Neuronal stem cell (in vitro differentiated cells): ENCODE results near the gene GLIS1.

Source experiments
- DNase-seq: peaks from one replicate; pipeline ENCODE4 v3.0.0-alpha.2; 2013; ENCODE audit warnings: low spot score
- H2AFZ ChIP-seq: one replicate; pipeline ENCODE4 v1.6.1; 2013; ENCODE audit warnings: mild to moderate bottlenecking, low read length, inconsistent platforms
- H2AK5ac ChIP-seq: 2 replicates; pipeline ENCODE4 v1.6.1; 2013; ENCODE audit warnings: low read depth, mild to moderate bottlenecking, inconsistent platforms, low read length, moderate library complexity, mixed read lengths
- H2BK120ac ChIP-seq: 2 replicates; pipeline ENCODE4 v1.6.1; 2013; ENCODE audit warnings: low read depth, mild to moderate bottlenecking, inconsistent platforms, low read length, moderate library complexity, mixed read lengths
- H2BK12ac ChIP-seq: one replicate; pipeline ENCODE4 v1.6.1; 2013; ENCODE audit warnings: low read length, inconsistent platforms
- H2BK15ac ChIP-seq: 2 replicates; pipeline ENCODE4 v1.6.1; 2013; ENCODE audit warnings: mild to moderate bottlenecking, low read length, inconsistent platforms, mixed read lengths
- H2BK5ac ChIP-seq: one replicate; pipeline ENCODE4 v1.6.1; 2013; ENCODE audit warnings: inconsistent platforms, mild to moderate bottlenecking, low read length, moderate library complexity
- H3K14ac ChIP-seq: one replicate; pipeline ENCODE4 v1.6.1; 2013; ENCODE audit warnings: low read length, inconsistent platforms
- H3K18ac ChIP-seq: 2 replicates; pipeline ENCODE4 v1.6.1; 2013; ENCODE audit warnings: low read length, inconsistent platforms
- H3K23ac ChIP-seq: 2 replicates; pipeline ENCODE4 v1.6.1; 2013; ENCODE audit warnings: low read depth, mild to moderate bottlenecking, mixed read lengths, low read length, inconsistent platforms; ENCODE audit not compliant: poor library complexity
- H3K27ac ChIP-seq: replicated peaks from 3 replicates; pipeline ENCODE4 v1.5.1; 2013; ENCODE audit warnings: low read length, inconsistent platforms
- H3K27me3 ChIP-seq, 3 experiments: 2 replicates each; pipeline ENCODE4 v1.6.1; 2013; ENCODE audit warnings: low read length in 3 of 3, mild to moderate bottlenecking in 2 of 3, inconsistent platforms in 1 of 3, low read depth in 1 of 3, mixed read lengths in 1 of 3, moderate library complexity in 1 of 3; ENCODE audit not compliant: control insufficient read depth in 3 of 3, insufficient read depth in 3 of 3
- H3K36me3 ChIP-seq, 2 donors: replicated peaks in 1 of 2; 2 replicates each; pipeline ENCODE4 v1.6.1; 2013; ENCODE audit warnings: low read length in 2 of 2; ENCODE audit not compliant: control insufficient read depth in 2 of 2, insufficient read depth in 2 of 2
- H3K4ac ChIP-seq: 2 replicates; pipeline ENCODE4 v1.6.1; 2013; ENCODE audit warnings: inconsistent platforms, mild to moderate bottlenecking, low read length, moderate library complexity
- H3K4me1 ChIP-seq, 2 donors: 1 replicate in 1 of 2; 2 replicates in 1 of 2; pipeline ENCODE4 v1.6.1; 2013; ENCODE audit warnings: low read length in 2 of 2, low read depth in 1 of 2; ENCODE audit not compliant: control insufficient read depth in 2 of 2, insufficient read depth in 1 of 2
- H3K4me2 ChIP-seq: one replicate; pipeline ENCODE4 v1.6.1; 2013; ENCODE audit warnings: mild to moderate bottlenecking, low read length, inconsistent platforms; ENCODE audit not compliant: insufficient read depth, poor library complexity, severe bottlenecking
- H3K4me3 ChIP-seq, 2 donors: 2 replicates each; pipeline ENCODE4 v1.5.1; 2013; ENCODE audit warnings: low read length in 2 of 2, mild to moderate bottlenecking in 2 of 2, inconsistent platforms in 1 of 2, moderate library complexity in 1 of 2
- H3K79me1 ChIP-seq: one replicate; pipeline ENCODE4 v1.6.1; 2013; ENCODE audit warnings: low read depth, mild to moderate bottlenecking, inconsistent platforms, low read length, moderate library complexity
- H3K9ac ChIP-seq: one replicate; pipeline ENCODE4 v1.6.1; 2013; ENCODE audit warnings: mild to moderate bottlenecking, low read depth, low read length, inconsistent platforms; ENCODE audit not compliant: poor library complexity
- H3K9me3 ChIP-seq, 2 donors: replicated peaks in 1 of 2; 2 replicates each; pipeline versions ENCODE3 to v1.6.1; 2013; ENCODE audit warnings: low read length in 2 of 2, mild to moderate bottlenecking in 2 of 2, inconsistent platforms in 1 of 2, low read depth in 1 of 2, mixed read lengths in 1 of 2, moderate library complexity in 1 of 2; ENCODE audit not compliant: control insufficient read depth in 2 of 2, insufficient read depth in 1 of 2
- H4K8ac ChIP-seq: one replicate; pipeline ENCODE4 v1.6.1; 2013; ENCODE audit warnings: low read depth, mild to moderate bottlenecking, inconsistent platforms, low read length, moderate library complexity
- H4K91ac ChIP-seq: one replicate; pipeline ENCODE4 v1.6.1; 2013; ENCODE audit warnings: low read length, low read depth, mild to moderate bottlenecking, inconsistent platforms; ENCODE audit not compliant: poor library complexity
- WGBS, 2 donors: extraction: QIAGEN DNeasy Blood & Tissue Kit; methylation state at CpG; one replicate each; pipeline ENCODE4 v1.1.7; 2013; ENCODE audit warnings: missing lambda C conversion rate in 2 of 2, mixed read lengths in 1 of 2; ENCODE audit not compliant: insufficient read length in 2 of 2, insufficient replicate concordance in 1 of 2; ENCODE audit errors: extremely low coverage in 2 of 2; 5-methylcytosine and 5-hydroxymethylcytosine counted together

The GLIS1 gene

DNA sequence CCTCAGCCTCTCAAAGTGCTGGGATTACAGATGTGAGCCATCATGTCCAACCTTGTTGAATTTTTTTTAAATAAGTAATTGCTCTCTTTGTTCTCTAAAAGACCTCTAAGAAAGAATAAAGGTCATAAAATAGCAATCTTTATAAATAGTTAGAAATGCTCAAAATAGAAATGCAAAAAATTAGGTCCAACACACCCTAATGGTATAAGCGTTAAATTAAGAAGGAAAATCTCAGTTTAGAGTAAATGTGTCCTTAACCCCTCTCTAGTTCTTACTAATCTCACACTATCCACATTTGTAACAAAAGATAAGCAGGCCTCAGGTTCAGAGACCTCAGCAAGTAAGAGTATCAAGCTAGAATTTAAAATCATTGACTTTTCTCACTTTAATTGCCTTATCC lies 38.3 kb upstream of the GLIS1 start:
- Histone ChIP-seq H3K27ac (no peak overlapping the region), H2BK12ac (no peak overlapping the region)
- no CpG with 5 or more reads among the region's 1 CpG for WGBS, 2 donors

GRCh38 chr1:53771648-53772047 lies 32.7 kb upstream of the GLIS1 start:
- Histone ChIP-seq H2BK15ac (no peak overlapping the region), H4K8ac (no peak overlapping the region), H4K91ac (no peak overlapping the region), H3K4ac (no peak overlapping the region), H3K9me3 (no peaks in the 10 kb centered on the region), H3K27ac (no peak overlapping the region), H3K14ac (no peak overlapping the region), H3K27me3 (no peaks in the 10 kb centered on the region), H3K9ac (no peak overlapping the region), H2AFZ (no peak overlapping the region), H3K23ac (no peak overlapping the region), H3K4me1 (no peaks in the 10 kb centered on the region), H3K4me2 (no peak overlapping the region), H3K18ac (no peak overlapping the region), H2AK5ac (no peak overlapping the region), H3K36me3 (peaks cover 7 to 95% of the 10 kb centered on the region in 2 donors), H2BK5ac (no peak overlapping the region), H3K79me1 (no peaks in the 10 kb centered on the region), H3K4me3 (no peak overlapping the region), H2BK120ac (no peak overlapping the region), H2BK12ac (no peak overlapping the region)
- DNase-seq, result no peak
- WGBS, 2 donors, result no CpG with 5 or more reads among the region's 2 CpGs

More for the DNA sequence above, 38.3 kb upstream of the GLIS1 start:
- Histone ChIP-seq H3K9me3 (peaks cover 0 to 3% of the 10 kb centered on the region in 2 donors), H2AK5ac (no peak overlapping the region), H3K14ac (no peak overlapping the region), H3K9ac (no peak overlapping the region), H4K8ac (no peak overlapping the region), H2BK15ac (no peak overlapping the region), H3K4me1 (no peaks in the 10 kb centered on the region), H3K4me2 (no peak overlapping the region), H3K79me1 (peaks cover 1% of the 10 kb centered on the region), H4K91ac (no peak overlapping the region), H3K4me3 (no peak overlapping the region), H3K18ac (no peak overlapping the region), H2BK120ac (no peak overlapping the region), H2AFZ (no peak overlapping the region), H3K4ac (no peak overlapping the region), H3K27me3 (no peaks in the 10 kb centered on the region), H2BK5ac (no peak overlapping the region), H3K36me3 (peaks cover 7 to 96% of the 10 kb centered on the region in 2 donors), H3K23ac (no peak overlapping the region)
- no peak for DNase-seq

- DNase-seq, result no peak
- no CpG with 5 or more reads among the region's 1 CpG for WGBS, 2 donors
These were observed 30.8 kb upstream of the GLIS1 start for GRCh38 chr1:53769780-53770179.

DNA sequence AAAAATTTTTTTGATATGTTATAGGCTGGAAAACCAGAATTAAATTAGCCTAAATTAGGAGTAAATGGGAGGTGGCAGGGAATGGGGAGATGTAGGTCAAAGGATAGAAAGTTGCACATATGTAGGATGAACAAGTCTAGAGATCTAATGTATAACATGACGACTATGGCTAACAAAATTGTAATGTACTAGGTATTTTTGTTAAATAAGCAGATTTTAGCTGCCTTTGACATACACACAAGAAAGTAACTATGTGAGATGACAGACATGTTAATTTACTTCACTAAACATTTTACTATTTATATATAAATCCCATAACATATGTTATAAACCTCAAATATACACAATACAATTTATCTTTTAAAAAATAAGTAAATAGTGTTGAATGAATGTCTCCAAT lies 30.2 kb upstream of the GLIS1 start:
- H2AK5ac ChIP-seq, result no peak overlapping the region
- no peaks in the 10 kb centered on the region for H3K9me3 ChIP-seq
- H3K27ac ChIP-seq, result no peak overlapping the region
- no peaks in the 10 kb centered on the region for H3K4me1 ChIP-seq
- no peak overlapping the region for H3K4ac ChIP-seq
- no peaks in the 10 kb centered on the region for H3K79me1 ChIP-seq
- H2AFZ ChIP-seq, result no peak overlapping the region
- no peak overlapping the region for H2BK15ac ChIP-seq
- H3K18ac ChIP-seq, result no peak overlapping the region
- no peak overlapping the region for H3K4me3 ChIP-seq
- H3K4me2 ChIP-seq, result no peak overlapping the region
- H3K14ac ChIP-seq, result no peak overlapping the region
- no peak overlapping the region for H2BK120ac ChIP-seq
- H3K27me3 ChIP-seq, result no peaks in the 10 kb centered on the region
- H3K23ac ChIP-seq, result no peak overlapping the region
- H2BK12ac ChIP-seq, result no peak overlapping the region
- H2BK5ac ChIP-seq, result no peak overlapping the region
- no peak overlapping the region for H4K91ac ChIP-seq
- no CpG with 5 or more reads among the region's 1 CpG for WGBS, 2 donors
- DNase-seq, result no peak
- peaks cover 4 to 93% of the 10 kb centered on the region in 2 donors for H3K36me3 ChIP-seq
- no peak overlapping the region for H3K9ac ChIP-seq
- H4K8ac ChIP-seq, result no peak overlapping the region

More at GRCh38 chr1:53769780-53770179, 30.8 kb upstream of the GLIS1 start:
- H3K79me1 ChIP-seq, result no peaks in the 10 kb centered on the region
- no peak overlapping the region for H4K91ac ChIP-seq
- H3K4me2 ChIP-seq, result no peak overlapping the region
- no peak overlapping the region for H2AFZ ChIP-seq
- H3K27me3 ChIP-seq, result no peaks in the 10 kb centered on the region
- H3K23ac ChIP-seq, result no peak overlapping the region
- H3K4me3 ChIP-seq, result no peak overlapping the region
- H3K27ac ChIP-seq, result no peak overlapping the region
- no peaks in the 10 kb centered on the region for H3K9me3 ChIP-seq
- H3K4ac ChIP-seq, result no peak overlapping the region
- H2BK12ac ChIP-seq, result no peak overlapping the region
- no peak overlapping the region for H3K9ac ChIP-seq
- no peak overlapping the region for H3K18ac ChIP-seq
- no peak overlapping the region for H2AK5ac ChIP-seq
- H3K36me3 ChIP-seq, result peaks cover 4 to 94% of the 10 kb centered on the region in 2 donors
- no peak overlapping the region for H4K8ac ChIP-seq
- H3K4me1 ChIP-seq, result no peaks in the 10 kb centered on the region
- H2BK15ac ChIP-seq, result no peak overlapping the region
- no peak overlapping the region for H2BK120ac ChIP-seq
- no peak overlapping the region for H3K14ac ChIP-seq
- H2BK5ac ChIP-seq, result no peak overlapping the region
